Stimulated activated CD4-positive, alpha-beta T cell treated with anti-CD3 and anti-CD28 coated beads, Interleukin-15, amount 100 ng/mL, for 1 hour (primary cell): ENCODE data around the gene SDK1.
A peak's percentile ranks its signal among the peaks of the same experiment; 100 is the strongest.
"Not testable (repeated sequence)": the region's sequence is repeated elsewhere in the genome, so short reads cannot be mapped to it uniquely, and the experiment has no call there.

Experiments
- DNase-seq, 2 donors: peaks; one replicate each; pipeline ENCODE4 v3.0.0-alpha.2; 2020; ENCODE audit warnings: low read depth in 1 of 2, low spot score in 1 of 2

Gene SDK1

DNA sequence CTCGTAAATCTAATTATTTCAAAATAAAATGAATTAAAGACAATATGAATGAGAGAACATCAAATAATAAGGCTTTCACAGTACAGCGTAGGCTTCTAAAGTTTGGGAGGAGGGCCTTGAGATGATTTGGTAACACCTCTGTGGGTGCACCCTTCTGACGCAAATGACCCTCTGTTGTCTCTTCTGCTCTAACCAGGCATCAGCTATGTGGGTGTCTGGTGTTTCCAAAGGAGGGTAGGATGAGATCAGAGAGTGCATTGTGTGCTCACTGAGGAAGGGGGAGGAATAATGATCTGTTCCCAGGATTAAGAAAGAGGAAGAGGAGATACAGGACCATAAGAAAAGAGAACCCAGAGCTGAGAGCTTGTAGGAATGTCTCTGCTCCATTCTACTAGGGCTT lies 420.4 kb downstream of the SDK1 start:
- no peak for DNase-seq

DNA sequence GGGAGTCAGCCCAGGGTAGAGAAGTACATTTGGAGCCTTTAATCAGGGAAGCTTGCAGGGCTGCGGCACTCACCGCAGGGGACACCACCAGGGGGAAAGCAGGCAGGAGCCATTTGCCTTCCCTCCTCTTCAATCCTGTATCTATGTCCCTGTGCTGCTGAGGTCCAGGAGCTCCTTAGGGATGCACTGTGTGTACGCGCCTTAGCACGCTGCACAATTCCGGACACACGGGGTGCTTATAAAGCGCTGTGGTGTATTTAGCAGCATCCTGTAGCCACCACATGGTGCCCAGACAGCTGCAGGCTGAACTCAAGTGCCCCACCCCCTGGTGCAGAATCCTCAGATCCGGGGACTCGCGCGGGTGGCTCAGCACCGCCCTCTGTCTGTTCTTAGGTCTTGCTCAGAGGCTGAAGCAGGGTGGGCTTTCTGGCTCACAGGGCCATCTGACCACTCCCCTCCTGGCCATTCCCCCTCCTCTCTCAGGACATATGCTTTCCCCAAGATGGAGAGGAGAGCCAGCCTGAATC lies 421.4 kb downstream of the SDK1 start:
- DNase-seq: peak in 1 of 2 donors; percentile 1

DNA sequence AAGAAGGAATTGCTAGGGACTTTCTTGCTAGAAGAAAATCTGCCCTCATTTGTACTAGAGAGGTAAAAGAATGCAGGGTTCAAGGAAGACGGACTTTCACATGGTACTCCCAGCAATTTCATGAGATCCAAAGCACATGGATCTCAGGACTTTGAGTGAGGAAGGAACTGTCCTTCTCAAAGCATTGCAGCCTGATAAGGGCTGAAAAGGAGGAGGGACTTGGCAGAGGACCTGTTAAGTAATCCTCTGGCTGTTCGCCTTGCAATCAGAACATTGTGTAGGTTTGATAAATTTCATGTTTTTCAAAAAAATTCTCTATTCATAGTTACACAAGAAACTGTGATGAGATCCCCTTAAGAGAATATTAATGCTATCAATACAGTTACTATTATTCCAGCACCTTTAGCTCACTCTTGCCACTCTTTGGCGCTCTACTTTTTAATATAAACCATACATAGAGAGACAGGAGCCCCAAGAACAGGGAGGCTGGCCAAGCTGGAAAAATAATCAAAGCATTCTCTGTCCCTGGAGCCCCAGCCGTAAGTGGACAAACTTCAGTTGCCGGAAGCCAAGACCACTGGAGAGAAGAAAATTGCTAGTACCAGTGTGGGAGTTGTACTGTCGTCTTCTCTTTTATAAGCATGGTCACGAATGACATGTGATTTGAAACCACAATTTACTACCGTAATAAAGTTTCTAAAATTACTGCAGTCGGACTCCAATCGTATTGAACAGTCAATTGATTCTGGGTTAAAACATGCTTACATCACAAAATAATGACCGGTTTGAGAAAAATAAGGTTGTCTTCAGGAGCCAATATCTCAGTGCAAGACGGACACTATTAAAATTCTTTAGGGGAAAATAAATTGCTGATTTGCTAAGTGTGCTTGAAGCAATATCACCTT lies 424.4 kb downstream of the SDK1 start:
- no peak for DNase-seq

DNA sequence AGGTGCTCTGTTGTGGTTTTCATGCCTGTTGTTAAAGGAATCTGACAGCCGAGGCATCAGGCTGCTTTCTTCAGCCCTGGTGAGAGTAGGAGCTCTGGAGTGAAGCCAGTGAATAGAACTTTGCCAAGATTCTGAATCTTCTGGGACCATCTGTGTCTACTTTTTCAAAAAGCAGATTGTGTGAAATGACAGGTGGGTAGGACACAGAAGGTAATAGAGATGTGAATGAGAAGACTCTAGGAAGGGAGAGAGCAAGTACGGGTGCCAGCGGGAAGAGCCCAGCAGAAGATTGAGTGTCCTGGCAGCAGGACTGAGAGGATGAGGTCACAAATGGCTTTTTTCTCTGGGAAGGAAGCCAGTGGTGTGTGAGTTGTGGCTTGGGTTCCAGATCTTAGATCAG lies 429.2 kb downstream of the SDK1 start:
- DNase-seq: no peak

DNA sequence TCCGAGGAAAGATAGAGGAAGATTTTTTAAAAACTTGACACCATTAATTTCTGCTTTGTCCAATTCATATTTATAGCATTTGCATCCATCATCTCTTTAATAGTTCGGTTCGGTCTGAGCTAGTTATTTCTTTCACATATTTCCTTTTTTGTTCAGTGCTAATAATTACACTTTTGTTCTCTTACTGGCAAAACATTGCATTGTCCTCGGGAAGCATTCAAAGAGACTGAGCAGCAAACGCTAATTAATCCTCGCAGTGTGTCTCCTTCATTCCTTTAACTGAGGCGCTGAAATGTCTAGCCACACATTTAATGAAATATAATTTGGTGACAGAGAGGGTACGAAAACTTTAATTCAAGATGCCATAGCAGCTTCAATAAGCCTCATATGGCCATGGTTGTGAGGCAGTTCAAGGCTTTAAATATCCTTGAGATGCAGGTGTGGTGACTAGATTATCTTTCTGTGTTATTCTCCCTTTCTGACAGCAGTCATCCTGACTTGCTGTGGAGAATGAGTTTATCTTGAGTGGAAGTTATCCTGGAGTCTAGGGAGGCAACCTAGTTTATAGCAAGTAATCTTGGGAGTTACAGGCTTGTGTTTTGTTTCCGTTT lies 431.4 kb downstream of the SDK1 start:
- DNase-seq: no peak

DNA sequence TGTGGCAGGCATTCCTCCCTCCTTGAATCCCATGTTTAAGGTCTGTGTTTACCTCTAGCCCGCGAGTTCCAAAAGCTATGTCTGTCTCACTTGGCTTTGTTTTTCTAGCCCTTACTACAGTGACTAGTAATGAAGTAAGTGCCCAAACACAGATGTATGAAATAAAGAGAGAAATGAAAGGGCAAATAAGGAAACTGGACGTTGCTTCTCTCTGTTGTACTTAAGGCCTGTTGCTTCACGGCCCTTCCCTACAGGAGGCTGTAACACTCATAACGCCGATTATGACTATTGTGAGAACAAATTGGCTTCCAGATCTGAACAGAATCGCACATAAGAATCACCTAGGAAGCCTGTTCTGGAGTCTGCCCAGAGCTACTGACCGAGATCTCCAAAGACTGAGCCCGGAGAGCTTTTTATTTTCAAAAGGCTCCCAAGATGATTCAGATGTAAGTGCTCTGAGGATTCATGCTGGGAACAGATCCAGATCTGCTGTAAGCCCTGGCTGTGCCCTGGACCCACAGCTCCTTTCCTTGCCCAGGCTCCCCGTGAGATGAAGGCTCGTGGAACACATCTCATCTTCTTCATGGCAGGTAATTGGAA lies 432.6 kb downstream of the SDK1 start:
- DNase-seq: no peak

DNA sequence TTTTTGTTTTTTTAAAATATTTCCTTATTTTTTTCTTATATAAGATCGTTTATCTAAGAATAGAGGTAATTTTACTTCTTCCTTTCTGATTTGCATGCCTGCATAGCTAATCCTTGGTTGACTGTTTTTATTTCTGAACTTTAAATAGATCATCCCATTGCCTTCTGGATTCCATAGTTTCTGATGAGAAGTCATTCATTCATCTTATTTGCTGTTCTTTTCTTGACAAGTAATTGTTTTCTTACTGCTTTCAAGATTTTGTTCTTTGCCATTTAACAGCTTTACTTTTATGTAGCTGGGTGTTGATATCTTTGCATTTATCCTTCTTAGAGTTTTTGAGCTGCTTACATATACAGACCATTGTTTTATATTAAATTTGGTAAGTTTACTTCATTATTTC lies 437.9 kb downstream of the SDK1 start:
- DNase-seq: no peak

DNA sequence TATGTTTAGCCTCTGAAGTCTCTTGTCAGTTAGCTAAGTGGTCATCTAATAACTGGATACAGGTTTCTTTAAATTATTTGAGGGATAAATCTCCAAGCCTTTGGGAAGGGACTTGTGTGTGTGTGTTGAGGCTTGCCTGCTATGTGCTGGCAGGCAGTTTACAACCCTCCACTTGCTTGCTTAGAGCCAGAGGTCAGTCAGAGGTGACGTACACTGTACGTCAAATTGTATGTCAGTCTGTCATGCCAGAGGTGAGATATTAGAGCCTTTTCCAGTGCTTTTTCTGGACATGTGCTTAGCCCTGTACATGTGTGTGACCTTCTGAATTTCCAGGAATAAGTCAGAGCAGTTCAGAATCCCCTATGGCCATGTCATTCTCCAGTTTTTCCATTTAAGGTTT lies 438.9 kb downstream of the SDK1 start:
- DNase-seq: no peak

DNA sequence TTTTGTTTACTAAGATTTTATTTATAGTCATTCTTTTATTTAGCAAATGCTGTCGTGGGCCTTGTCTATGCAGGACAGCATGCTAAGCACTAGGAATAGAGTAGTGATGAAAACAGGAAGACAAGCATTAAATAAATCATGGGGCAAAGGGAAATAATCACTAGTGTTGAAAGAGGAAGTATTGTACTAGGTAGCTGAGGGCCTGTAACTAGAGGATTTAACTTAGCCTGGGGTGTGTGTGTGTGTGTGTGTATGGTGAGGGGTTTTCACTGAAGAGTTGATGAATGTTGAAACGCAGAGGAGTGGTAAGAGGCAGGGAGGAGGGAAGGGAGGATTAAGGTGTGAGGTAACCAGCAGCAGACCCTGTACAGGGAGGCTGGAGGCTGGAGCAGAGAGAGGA lies 446.4 kb downstream of the SDK1 start:
- DNase-seq: no peak

DNA sequence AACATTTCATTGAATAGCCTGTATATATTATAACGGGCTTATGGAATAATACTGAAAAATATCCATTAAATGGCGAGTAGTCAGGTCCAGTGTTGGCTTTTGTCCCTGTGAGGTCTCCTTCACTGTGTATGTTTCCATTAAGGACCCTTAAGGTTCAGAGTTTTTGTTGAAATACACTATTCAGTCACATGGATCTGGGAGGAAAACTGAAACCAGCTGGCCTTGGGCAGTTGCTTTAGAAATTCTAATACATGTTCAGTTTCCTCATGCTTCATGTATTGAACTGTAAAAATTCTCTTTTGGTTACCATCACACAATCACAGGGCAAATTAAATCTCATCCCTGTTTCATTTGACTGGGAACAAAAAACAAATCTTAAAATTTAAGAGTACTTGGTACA lies 447.3 kb downstream of the SDK1 start:
- no peak for DNase-seq

DNA sequence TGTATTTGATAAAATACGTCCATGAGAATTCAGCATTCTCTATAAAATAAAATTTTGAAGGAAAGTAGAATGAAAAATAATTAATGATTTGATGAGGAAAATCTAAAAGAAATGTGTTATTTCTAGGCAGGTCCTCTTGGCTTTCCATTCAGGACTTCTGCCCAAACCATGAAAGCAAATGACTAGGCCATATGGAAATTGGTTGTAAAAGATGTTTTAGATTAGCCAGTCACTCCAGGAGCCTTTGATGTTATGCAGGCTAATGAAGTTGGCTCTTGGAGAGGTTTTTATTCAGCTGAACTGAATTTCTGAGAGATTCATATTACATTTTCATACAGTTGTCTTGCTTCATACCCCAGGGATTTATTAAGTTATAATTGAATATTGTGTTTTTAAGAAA lies 452.8 kb downstream of the SDK1 start:
- no peak for DNase-seq

DNA sequence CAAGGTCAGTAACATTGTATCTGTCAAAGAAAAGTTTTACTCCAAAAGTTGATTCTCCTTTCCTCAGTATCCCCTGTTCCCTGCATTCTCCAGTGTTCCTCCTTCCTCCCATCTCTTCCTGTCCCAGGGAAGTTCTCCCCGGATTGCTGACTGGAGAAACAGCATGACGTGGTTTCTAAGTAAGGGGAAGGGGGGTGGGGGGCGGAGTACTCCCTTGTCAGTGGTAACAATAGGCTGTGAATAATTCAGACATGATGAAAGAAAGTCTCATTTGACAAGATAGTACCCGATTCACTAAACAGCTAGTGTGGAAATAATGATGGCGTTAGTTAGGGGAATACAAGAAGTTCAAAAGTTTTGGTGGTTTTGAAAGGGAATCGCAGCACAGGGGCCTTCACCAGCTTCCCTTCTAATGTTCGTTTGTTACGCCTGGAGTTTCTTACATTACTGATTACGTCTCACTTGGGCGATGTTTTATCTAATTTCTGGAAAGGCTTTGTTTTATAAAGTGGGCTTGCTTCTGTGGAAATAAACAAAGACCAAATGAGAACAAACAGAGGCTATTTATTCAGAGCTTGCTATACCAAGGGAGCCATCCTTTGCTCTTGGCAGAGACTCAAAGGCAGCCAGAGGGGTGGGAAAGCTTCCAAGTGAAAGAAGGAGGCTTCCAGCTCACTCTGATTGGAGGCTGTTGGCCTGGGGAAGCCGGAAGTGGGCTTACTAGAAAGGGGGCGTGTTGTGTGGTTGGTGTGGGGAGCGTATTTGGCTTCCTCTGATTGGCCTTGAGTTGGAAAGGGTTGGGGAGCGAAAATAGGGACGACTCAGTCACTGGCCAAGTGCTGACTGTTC lies 453.7 kb downstream of the SDK1 start:
- no peak for DNase-seq

DNA sequence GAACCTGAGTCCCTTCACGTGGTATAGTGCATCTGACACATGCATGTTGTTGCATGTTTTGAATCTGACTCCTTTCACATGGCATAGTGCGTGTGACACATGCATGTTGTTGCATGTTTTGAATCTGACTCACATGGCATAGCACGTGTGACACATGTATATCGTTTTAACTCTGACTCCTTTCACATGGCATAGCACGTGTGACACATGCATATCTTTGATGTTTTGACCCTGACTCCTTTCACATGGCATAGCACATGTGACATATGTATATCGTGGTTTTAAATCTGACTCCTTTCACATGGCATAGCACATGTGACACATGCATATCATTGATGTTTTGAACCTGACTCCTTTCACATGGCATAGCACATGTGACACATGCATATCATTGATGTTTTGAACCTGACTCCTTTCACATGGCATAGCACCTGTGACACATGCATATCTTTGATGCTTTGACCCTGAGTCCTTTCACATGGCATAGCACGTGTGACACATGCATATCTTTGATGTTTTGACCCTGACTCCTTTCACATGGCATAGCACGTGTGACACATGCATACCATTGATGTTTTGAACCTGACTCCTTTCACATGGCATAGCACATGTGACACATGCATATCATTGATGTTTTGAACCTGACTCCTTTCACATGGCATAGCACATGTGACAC lies 454.9 kb downstream of the SDK1 start:
- DNase-seq: not testable (repeated sequence)

DNA sequence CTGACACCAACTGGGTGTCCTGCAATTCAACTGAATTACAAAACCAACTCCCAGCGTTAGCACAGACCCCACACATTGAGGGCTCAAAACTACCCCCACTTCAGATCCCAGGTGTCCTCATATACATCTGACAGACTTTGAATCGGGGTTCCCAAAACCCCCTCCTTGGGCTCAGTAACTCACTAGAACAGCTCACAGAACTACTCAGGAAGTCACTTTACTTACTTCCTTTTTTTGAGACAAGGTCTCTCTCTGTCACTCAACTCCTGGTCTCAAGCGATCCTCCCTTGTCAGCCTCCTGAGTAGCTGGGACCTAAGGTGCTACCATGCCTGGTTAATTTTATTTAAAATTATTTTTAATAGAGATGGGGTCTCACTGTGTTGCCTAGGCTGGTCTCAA lies 456.0 kb downstream of the SDK1 start:
- no peak for DNase-seq

DNA sequence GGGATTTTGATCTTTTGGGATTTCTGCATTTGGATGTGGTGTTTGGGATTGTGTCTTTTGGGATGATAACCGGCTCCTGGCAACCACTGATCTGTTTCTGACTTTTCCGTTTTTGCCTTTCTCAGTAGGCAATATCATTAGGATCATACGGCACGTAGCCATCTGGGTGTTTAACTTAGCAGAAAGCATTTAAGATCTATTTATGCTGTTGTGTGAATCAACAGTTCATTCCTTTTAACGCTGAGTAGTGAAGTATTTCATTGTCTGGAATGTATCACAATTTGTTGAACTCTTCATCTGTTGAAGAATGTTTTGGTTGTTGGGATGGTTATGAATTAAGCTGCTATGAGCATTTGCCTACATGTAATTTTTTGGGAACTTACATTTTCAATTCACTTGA lies 459.6 kb downstream of the SDK1 start:
- no peak for DNase-seq

DNA sequence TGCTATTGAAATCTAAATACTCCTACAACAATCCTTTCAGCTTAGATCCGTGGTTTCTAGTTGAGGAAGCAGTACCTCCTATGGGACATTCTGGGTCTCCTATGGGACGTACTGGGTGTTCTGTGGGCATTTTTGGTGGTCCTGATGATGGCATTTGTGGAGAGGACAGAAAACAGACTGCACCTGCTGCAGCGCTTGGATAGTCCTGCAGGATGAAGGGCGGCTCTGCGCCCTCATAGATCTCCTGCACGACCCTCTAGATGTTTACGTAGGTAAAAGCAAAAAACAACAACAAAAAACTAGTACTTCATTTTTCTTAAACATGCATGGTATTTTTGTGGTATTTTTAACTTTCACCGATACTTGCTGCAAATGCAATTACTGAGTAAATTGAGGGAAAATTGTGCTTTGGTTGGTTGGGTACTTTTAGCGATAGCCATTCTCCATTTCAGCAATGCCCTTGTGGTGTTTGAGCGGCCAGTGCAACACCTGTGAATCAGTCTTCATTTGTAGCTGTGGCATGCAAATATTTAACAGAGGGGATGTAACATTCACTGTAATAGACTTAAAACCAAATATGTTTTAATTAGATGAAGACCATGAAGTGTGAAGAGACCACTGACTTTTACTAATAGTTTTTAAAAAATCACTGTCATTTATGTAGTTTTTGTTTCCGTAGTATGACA lies 461.2 kb downstream of the SDK1 start:
- no peak for DNase-seq

DNA sequence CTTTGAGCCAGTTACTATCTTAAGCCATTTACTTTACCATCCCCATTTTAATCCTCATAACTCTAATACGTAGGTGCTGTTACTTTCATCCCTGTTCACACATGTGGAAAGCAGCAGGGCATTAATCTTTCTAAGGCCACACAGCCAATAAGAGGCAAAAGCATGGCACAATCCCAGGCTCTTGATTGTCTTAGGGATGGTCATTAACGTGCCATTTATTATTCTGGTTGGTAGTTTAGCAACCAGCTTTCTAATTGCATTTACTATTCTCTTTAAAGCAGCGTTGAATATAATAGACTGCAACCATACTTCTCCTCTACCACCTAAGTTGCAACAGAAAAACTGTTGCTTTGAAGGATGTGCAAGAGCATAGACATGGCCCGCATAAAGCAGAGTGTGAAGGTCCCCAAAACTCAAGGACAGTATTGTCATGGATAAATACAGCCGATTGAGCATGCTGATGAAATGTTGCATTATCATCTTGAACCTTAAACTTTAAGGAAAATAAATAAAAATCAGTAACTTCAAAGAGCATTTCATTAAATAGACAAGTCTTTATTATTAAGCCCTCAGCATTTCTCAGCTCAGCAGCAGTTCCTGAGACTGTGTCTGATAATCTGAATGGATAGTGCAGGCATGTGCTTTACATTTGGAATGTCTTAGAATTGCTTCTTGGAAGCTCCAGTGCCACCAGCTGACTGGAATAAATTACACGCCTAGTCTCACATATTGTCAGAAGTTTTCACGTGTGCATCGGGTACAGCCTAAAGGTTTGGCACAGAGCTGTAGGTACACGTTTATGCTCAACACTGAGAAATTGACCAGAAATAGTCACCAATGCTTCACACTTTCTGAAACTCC lies 467.1 kb downstream of the SDK1 start:
- no peak for DNase-seq

DNA sequence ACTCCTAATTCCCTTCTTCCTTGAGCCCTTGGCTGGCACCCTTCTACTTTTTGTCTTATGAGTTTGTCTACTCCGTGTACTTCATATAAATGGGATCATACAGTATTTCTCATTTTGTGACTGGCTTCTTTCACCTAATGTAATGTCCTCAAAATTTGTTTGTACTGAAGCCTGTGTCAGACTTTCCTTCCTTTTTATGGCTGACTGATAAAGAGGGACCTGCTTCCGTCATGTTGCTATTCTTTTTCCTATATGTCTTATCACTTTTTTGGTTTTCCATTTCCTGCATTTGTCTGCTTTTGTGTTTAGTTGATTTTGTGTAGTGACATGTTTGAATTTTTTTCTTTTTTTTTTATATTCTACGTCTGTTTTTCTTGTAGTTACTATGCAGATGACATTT lies 470.9 kb downstream of the SDK1 start:
- no peak for DNase-seq

DNA sequence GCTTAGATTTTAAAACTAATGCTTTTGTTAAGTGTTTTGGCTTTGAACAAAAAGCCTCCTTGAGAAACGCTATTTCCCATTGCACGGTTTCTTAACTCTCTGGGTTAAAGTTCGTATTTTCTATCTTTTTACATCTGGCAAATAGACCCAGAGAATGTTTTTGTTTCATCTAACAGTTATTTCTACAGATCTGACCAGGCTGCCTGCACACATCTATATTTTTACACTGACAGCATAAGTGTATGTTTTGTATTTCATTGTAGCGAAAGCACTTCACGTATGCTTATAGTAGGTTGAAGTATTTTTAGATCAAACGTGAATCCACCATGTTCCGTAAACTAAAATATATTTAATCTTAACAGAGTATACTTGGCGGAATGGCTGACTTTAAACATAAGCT lies 477.3 kb downstream of the SDK1 start:
- DNase-seq: no peak
